Pancreas (tissue), 10 donors: ENCODE measurements around the gene CHCHD3. TPM values are rescaled to one million over a fixed set of nuclear protein-coding genes. Genes with fewer than 3 reads are reported as not detected.

Source experiments
- ATAC-seq, 4 donors: fragments of 200-7000 bp; cut with Tn5 transposase; one replicate each; pipeline versions ENCODE4 v1.8.0 to v1.9.1; 2020; ENCODE audit warnings: mild to moderate bottlenecking in 4 of 4, moderate library complexity in 4 of 4
- DNase-seq, 6 donors: peaks; one replicate each; pipeline ENCODE4 v3.0.0-alpha.2; 2020
- FAIRE-seq: peaks from 2 replicates; lab custom pipeline; 2012; peaks lifted over from hg19 to GRCh38; lab: Jason Lieb, UNC
- H3K27ac ChIP-seq, 4 donors: fragments of 200-600 bp; sonication (generic); 1 replicate in 3 of 4; 2 replicates in 1 of 4; pipeline versions ENCODE4 v1.5.0 to v1.8.0; 2020
- H3K27me3 ChIP-seq, 4 donors: fragments of 200-600 bp; one replicate each; pipeline ENCODE4 v1.8.0; 2021
- H3K36me3 ChIP-seq, 3 donors: fragments of 200-600 bp; sonication (generic) in 1 of 3; one replicate each; pipeline versions ENCODE4 v1.5.0 to v1.8.0; 2020 to 2021
- H3K4me1 ChIP-seq, 3 donors: fragments of 200-600 bp; one replicate each; pipeline ENCODE4 v1.8.0; 2021
- H3K4me3 ChIP-seq, 4 donors: fragments of 200-600 bp; sonication (generic) in 2 of 4; one replicate each; pipeline versions ENCODE4 v1.5.0 to v1.8.0; 2020 to 2021
- H3K9me3 ChIP-seq, 4 donors: fragments of 200-600 bp; one replicate each; pipeline ENCODE4 v1.8.0; 2021
- WGBS, 2 donors: extraction: QIAGEN DNeasy Blood & Tissue Kit; methylation state at CpG; one replicate each; pipeline ENCODE4 v1.1.7; 2013; 5-methylcytosine and 5-hydroxymethylcytosine counted together
- intact Hi-C, 3 donors: fragments of 100-400 bp; cut with DNase I; formaldehyde crosslinking; loops; one replicate each; pipeline versions ENCODE4 v1.11.1 to v1.14.2; 2022
- polyA plus RNA-seq, 2 donors: library from polyadenylated mRNA; stranded (reverse); fragments of 200-250 nt; gene quantifications; one replicate each; pipeline ENCODE4 v1.2.3, GENCODE V29; 2013
- total RNA-seq, 6 donors: library from RNA; stranded (reverse); fragmentation: NEBNext Ultra II Directional in 4 of 6; extraction: Animal tissue kit (Norgen Biotek cat#: 25700) in 4 of 6; gene quantifications; one replicate each; pipeline versions ENCODE4 v1.2.1 to v1.2.4, GENCODE V29; 2021 to 2023
- TF ChIP-seq, protein P1 (sequence below), 4 donors: fragments of 200-600 bp; sonication (generic) in 3 of 4; IDR thresholded peaks; one replicate each; pipeline versions ENCODE4 v1.5.0 to v1.8.0; 2021; ENCODE audit warnings: antibody characterized with exemption in 4 of 4
- donor health status: healthy with polysubstance abuse.
- donor health status: DM: no; HTN: no; CAD: no; lungs with moderate emphysema.
- donor health status: DM: no; HTN: no; CAD: no.
- donor health status: control.
- donor health status: control.
- donor health status: Bipolar disorder and iron deficiency.
- donor health status: DM: yes; HTN: yes; CAD: no.
- donor health status: DM: no; HTN: no; CAD: no.
- donor health status: DM: no; HTN: no; CAD: no.
- donor health status: DM: yes; HTN: yes; CAD: no.

CHCHD3 gene
- total and polyA plus RNA-seq, 8 donors = 7.9 to 23.2 (median 19.3) TPM

DNA sequence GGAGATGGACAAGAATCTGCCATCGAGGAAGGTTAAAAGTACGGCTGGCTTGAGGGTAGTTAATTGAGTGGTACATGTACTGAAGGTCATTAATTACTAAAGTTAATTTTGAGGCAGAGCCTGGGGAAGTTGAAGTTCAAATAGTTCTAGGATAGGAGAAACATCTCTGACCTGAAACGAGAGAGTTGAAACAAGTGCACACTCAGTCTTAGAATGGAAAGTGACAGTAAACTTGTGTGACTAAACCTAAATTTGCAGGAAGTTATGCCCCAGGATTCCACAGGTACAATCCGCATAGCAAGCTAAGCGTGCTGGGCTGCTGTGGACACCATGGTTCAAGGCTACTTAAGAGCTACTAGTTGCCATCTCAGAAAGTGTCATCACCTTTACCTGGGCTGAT lies 209.9 kb downstream of the CHCHD3 start:
- Histone ChIP-seq H3K4me3 (no peak overlapping the region), H3K27ac (no peak overlapping the region), H3K9me3 (no peaks in the 10 kb centered on the region), H3K27me3 (no peaks in the 10 kb centered on the region), H3K36me3 (no peaks in the 10 kb centered on the region), H3K4me1 (peaks cover 0 to 3% (median 3%) of the 10 kb centered on the region in 3 donors)
- FAIRE-seq = no peak
- intact Hi-C loops = no loop called here
- ATAC-seq = no peak
- DNase-seq = no peak
- WGBS, 2 donors = 84 to 86% methylated on average over 5 of the region's 5 CpGs
- TF ChIP-seq, protein P1, sequence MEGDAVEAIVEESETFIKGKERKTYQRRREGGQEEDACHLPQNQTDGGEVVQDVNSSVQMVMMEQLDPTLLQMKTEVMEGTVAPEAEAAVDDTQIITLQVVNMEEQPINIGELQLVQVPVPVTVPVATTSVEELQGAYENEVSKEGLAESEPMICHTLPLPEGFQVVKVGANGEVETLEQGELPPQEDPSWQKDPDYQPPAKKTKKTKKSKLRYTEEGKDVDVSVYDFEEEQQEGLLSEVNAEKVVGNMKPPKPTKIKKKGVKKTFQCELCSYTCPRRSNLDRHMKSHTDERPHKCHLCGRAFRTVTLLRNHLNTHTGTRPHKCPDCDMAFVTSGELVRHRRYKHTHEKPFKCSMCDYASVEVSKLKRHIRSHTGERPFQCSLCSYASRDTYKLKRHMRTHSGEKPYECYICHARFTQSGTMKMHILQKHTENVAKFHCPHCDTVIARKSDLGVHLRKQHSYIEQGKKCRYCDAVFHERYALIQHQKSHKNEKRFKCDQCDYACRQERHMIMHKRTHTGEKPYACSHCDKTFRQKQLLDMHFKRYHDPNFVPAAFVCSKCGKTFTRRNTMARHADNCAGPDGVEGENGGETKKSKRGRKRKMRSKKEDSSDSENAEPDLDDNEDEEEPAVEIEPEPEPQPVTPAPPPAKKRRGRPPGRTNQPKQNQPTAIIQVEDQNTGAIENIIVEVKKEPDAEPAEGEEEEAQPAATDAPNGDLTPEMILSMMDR (IDR thresholded peaks at IDR 0.05) = no peak

DNA sequence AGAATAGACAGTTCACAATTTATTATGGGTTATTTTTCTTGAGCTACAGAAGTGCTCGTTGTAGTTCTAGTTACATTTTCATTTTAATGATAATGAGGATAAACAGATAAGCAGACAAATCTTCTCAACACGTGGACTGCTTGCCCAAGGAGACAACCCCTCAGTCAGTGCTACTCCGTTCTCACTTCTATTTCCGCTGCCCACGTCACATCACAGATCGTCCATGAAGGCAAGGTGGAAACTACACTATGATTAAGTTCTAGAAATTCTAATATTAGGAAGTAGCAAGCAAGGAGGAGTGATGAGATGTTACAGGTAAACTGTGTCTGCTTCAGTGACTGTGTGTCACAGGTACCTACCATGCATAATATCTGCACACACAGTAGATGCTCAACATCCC lies 210.5 kb downstream of the CHCHD3 start:
- Histone ChIP-seq H3K27ac (no peak overlapping the region), H3K36me3 (no peaks in the 10 kb centered on the region), H3K4me3 (no peak overlapping the region), H3K27me3 (no peaks in the 10 kb centered on the region), H3K9me3 (no peaks in the 10 kb centered on the region), H3K4me1 (peaks cover 0 to 4% (median 3%) of the 10 kb centered on the region in 3 donors)
- 77 to 80% methylated on average over 6 of the region's 6 CpGs for WGBS, 2 donors
- ATAC-seq (no peak), FAIRE-seq (no peak), DNase-seq (no peak)
- intact Hi-C loops = no loop called here
- TF ChIP-seq, protein P1 (IDR thresholded peaks at IDR 0.05) = no peak

DNA sequence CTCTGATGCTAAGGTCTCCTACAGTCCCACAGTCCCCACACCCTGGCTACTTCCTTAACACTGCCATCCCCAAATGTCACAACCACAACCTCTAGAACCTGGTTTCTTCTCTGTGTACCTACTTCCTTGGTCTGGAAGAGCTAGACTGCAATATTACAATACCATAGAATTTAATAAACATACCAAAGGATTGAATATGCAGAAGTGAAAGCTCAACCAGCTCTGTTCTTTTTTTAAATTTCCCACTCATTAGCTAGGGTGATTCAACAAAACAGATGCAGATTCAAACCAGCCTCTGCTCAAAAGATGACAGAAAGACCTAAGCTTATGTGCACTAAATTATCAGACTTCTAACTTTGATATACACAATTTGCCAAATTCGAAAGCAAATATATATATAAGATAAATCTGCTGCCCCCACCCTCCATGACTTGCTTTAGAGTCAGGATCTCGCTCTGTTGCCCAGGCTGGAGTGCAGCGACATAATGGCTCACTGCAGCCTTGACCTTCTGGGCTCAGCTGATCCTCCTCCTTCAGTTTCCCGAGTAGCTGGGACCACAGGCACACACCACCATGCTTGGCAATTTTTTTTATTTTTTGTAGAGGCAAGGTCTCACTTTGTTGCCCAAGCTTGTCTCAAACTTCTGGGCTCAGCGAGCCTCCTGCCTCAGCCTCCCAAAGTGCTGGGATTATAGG lies 212.6 kb downstream of the CHCHD3 start:
- no peak overlapping the region for H3K27ac ChIP-seq
- intact Hi-C loops = no loop called here

DNA sequence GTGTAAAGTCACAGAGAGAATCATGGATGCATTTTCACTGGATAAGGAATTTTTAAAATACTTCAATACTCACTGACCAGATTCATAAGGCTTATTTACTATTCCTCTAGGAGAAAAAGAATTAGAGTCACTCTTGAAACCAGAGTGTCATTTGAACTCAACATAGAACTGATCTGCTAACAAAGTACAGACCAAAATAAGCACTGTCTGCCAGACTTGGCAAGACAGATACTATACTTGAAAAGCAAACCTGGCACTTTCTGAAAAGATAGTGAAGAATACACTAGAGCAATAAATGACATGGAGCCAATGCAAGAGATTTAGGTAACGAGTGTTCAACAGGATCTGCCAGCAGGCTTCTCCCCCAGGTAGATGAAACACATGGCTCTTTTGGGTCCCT lies 215.3 kb downstream of the CHCHD3 start:
- H3K4me3 ChIP-seq = no peak overlapping the region
- H3K4me1 ChIP-seq = peaks cover 0 to 10% (median 9%) of the 10 kb centered on the region in 3 donors
- no peaks in the 10 kb centered on the region for H3K36me3 ChIP-seq
- H3K27ac ChIP-seq = no peak overlapping the region
- ATAC-seq (no peak), FAIRE-seq (no peak), DNase-seq (no peak)
- 92 to 95% methylated on average over 1 of the region's 1 CpG for whole genome bisulfite sequencing, 2 donors
- TF ChIP-seq, protein P1 (IDR thresholded peaks at IDR 0.05) = no peak
- no peaks in the 10 kb centered on the region for H3K27me3 ChIP-seq
- intact Hi-C loops = no loop called here
- no peaks in the 10 kb centered on the region for H3K9me3 ChIP-seq

More for the DNA sequence above, 212.6 kb downstream of the CHCHD3 start:
- no peak for ATAC-seq
- no peak for FAIRE-seq
- WGBS, 2 donors = 84 to 95% methylated on average over 5 of the region's 5 CpGs
- H3K27me3 ChIP-seq = no peaks in the 10 kb centered on the region
- DNase-seq = no peak
- TF ChIP-seq, protein P1 (IDR thresholded peaks at IDR 0.05) = no peak
- peaks cover 0 to 10% (median 9%) of the 10 kb centered on the region in 3 donors for H3K4me1 ChIP-seq
- no peaks in the 10 kb centered on the region for H3K36me3 ChIP-seq
- no peaks in the 10 kb centered on the region for H3K9me3 ChIP-seq
- no peak overlapping the region for H3K4me3 ChIP-seq

DNA sequence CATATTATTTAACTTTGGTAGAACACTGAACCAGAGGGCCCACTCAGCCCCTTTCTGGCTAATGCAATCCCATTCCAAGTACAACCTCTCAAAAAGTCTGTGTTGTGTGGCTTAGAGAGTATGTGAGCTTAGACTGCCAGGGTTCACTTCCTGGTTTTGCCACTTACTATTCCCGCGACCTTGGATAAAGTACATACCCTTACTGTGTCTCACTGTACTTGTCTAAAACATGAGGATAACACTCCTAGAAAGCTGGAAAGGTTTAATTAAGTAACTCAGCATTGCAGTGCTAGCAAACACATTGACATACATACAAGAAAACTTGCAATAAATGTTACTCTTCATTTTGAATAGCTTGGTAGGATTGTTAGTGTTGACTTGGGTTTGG lies 215.8 kb downstream of the CHCHD3 start:
- DNase-seq (no peak), FAIRE-seq (no peak), ATAC-seq (peak; percentile 66 to 91 (median 80))
- H3K4me1 ChIP-seq = peaks cover 0 to 10% (median 9%) of the 10 kb centered on the region in 3 donors
- intact Hi-C loops = no loop called here
- H3K36me3 ChIP-seq = no peaks in the 10 kb centered on the region
- no peaks in the 10 kb centered on the region for H3K27me3 ChIP-seq
- H3K4me3 ChIP-seq = no peak overlapping the region
- TF ChIP-seq, protein P1 (IDR thresholded peaks at IDR 0.05) = no peak
- H3K27ac ChIP-seq = no peak overlapping the region
- 48% methylated on average over 2 of the region's 2 CpGs for WGBS, 2 donors
- H3K9me3 ChIP-seq = no peaks in the 10 kb centered on the region
